GM12891 (cell line): ENCODE data around the gene LTBP1.

Experiments
- POLR2A ChIP-seq: IDR thresholded peaks from 2 replicates; pipeline ENCODE4 v1.6.1; 2011; ENCODE audit warnings: low read depth, low read length, control low read depth
- POLR2AphosphoS5 ChIP-seq: IDR thresholded peaks from 2 replicates; pipeline ENCODE4 v1.6.1; 2011; ENCODE audit warnings: low read depth, low read length, control low read depth
- POU2F2 ChIP-seq: IDR thresholded peaks from 2 replicates; pipeline ENCODE4 v1.6.1; 2011; ENCODE audit warnings: low read depth, mild to moderate bottlenecking, control low read depth, low read length, moderate library complexity
- TAF1 ChIP-seq: IDR thresholded peaks from 2 replicates; pipeline ENCODE4 v1.6.1; 2011; ENCODE audit warnings: low read depth, low read length, control low read depth

GRCh38 chr2:33104052-33104623 lies 157.4 kb downstream of the LTBP1 start:
- TF ChIP-seq POLR2AphosphoS5 (no peak), POLR2A (no peak), TAF1 (no peak), POU2F2 (no peak)
